ENCODE results near the gene LGR5.

Gene LGR5, protein sequence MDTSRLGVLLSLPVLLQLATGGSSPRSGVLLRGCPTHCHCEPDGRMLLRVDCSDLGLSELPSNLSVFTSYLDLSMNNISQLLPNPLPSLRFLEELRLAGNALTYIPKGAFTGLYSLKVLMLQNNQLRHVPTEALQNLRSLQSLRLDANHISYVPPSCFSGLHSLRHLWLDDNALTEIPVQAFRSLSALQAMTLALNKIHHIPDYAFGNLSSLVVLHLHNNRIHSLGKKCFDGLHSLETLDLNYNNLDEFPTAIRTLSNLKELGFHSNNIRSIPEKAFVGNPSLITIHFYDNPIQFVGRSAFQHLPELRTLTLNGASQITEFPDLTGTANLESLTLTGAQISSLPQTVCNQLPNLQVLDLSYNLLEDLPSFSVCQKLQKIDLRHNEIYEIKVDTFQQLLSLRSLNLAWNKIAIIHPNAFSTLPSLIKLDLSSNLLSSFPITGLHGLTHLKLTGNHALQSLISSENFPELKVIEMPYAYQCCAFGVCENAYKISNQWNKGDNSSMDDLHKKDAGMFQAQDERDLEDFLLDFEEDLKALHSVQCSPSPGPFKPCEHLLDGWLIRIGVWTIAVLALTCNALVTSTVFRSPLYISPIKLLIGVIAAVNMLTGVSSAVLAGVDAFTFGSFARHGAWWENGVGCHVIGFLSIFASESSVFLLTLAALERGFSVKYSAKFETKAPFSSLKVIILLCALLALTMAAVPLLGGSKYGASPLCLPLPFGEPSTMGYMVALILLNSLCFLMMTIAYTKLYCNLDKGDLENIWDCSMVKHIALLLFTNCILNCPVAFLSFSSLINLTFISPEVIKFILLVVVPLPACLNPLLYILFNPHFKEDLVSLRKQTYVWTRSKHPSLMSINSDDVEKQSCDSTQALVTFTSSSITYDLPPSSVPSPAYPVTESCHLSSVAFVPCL

DNA sequence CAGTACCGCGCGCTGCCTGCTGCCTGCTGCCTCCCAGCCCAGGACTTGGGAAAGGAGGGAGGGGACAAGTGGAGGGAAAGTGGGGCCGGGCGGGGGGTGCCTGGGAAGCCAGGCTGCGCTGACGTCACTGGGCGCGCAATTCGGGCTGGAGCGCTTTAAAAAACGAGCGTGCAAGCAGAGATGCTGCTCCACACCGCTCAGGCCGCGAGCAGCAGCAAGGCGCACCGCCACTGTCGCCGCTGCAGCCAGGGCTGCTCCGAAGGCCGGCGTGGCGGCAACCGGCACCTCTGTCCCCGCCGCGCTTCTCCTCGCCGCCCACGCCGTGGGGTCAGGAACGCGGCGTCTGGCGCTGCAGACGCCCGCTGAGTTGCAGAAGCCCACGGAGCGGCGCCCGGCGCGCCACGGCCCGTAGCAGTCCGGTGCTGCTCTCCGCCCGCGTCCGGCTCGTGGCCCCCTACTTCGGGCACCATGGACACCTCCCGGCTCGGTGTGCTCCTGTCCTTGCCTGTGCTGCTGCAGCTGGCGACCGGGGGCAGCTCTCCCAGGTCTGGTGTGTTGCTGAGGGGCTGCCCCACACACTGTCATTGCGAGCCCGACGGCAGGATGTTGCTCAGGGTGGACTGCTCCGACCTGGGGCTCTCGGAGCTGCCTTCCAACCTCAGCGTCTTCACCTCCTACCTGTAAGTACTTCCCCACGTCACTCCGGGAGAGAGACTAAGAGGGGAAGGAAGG, at the start of gene LGR5:
Gene LGR5 (plus strand): TSS at position 186 of the 732 bp plus-strand sequence. CDS start 283 bp downstream, at position 469.
- no peak for DNase-seq (ENCODE audit: low read depth)

- no peak for DNase-seq (ENCODE audit: low read depth)
Measured at GRCh38 chr12:71392521-71393145, 47.0 kb upstream of the LGR5 start.

DNA sequence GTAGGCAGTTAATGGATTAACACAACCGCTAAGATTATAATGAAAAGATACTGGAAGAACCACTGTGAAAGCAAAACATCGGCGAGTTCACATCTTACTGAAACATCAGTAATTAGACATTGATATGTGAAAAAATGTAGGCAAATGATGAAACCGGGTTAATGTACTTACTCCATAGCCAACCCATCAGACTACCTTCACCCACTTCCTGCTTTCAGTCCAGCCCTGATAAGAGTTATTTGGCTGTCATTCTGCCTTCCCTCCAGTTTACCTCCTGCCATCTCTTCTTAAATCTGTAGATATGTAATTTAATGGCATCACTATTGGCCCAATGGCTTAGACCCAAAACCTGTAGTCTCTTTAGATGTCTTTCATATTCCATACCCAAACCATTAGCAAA, 46.0 kb upstream of the LGR5 start:
- DNase-seq (ENCODE audit: low read depth), result no peak

GRCh38 chr12:71397433-71397954, 42.1 kb upstream of the LGR5 start:
- no peak for DNase-seq (ENCODE audit: low read depth)

- DNase-seq (ENCODE audit: low read depth), result no peak
Measured at GRCh38 chr12:71399197-71399596, 40.4 kb upstream of the LGR5 start.

GRCh38 chr12:71400481-71400880, 39.1 kb upstream of the LGR5 start:
- DNase-seq (ENCODE audit: low read depth), result no peak

DNA sequence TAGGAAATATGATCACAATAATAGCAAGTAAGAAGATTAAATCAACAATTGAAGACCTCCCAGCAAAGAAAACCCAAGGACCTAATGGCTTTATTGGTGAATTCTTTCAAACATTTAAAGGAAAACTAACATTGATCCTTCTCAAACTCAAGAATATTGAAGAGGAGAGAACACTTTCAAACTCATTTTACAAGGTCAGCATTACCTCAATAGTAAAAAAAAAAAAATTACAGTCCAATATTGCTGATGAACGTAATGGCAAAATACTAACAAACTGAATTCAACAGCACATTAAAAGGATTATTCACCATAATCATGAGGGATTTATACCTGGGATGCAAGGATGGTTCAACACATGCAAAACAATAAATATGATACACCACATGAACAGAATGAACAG, 33.7 kb upstream of the LGR5 start:
- no peak for DNase-seq (ENCODE audit: low read depth)

- no peak for DNase-seq (ENCODE audit: low read depth)
Measured at GRCh38 chr12:71407732-71408131, 31.9 kb upstream of the LGR5 start.

- no peak for DNase-seq (ENCODE audit: low read depth)
Measured at GRCh38 chr12:71410844-71411243, 28.8 kb upstream of the LGR5 start.

DNA sequence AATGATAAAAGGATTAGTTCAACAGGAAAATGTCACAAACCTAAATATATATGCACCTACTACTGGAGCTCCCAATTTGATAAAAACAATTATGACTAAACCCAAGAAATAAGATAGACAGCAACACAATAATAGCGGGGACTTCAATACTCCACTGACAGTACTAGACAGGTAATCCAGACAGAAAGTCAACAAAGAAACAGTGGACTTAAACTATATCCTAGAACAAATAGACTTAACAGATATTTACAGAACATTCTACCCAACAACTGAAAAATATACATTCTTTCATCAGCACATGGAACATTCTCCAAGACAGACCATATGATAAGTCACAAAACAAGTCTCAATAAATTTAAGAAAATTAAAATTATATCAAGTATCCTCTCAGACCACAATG, 28.0 kb upstream of the LGR5 start:
- DNase-seq (ENCODE audit: low read depth), result no peak

DNA sequence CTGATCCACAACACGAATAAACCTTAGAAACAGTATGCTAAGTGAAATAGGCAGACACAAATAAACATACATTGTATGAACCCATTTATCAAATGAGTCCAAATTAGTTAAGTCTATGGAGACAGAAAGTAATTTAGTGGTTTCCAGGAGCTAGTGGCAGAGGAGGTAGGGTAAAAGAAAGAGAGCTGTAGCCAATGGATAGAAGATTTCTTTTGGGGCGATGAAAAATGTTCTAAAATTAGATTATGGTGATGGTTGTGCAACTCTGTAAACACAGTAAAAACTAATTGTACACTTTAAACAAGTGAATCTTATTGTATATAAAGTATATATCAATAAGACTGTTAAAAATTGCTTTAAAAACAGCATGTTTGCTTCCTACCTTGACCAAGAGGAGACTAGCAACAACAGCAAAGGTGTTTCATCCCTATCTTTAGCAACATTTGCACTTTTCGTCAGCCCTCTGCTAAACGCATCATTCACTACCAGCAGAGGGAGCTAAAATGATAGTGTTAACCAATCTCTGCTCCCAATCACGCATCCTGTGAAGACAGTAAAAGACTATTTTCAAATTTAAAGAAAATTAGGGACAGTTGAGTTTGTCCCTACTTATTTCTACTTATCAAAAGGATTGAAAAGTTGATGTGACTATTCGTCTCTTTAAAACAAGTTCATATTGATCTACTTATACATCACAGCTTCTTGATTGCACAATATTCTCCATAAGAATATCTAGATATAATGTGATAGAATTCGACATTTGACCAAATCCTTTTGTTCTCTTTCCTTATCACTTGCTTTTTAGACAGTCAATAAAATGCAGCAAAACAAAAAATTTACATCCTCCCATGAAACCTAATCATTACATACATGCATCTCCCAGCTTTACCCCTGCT, 24.0 kb upstream of the LGR5 start:
- DNase-seq (ENCODE audit: low read depth), result no peak

GRCh38 chr12:71417181-71417580, 22.4 kb upstream of the LGR5 start:
- no peak for DNase-seq (ENCODE audit: low read depth)

GRCh38 chr12:71420775-71421406, 18.7 kb upstream of the LGR5 start:
- no peak for DNase-seq (ENCODE audit: low read depth)

- DNase-seq (ENCODE audit: low read depth), result no peak
Measured at GRCh38 chr12:71425568-71426299, 13.9 kb upstream of the LGR5 start.

GRCh38 chr12:71426300-71427047, 13.1 kb upstream of the LGR5 start:
- DNase-seq (ENCODE audit: low read depth), result no peak

GRCh38 chr12:71430756-71431155, 8.8 kb upstream of the LGR5 start:
- no peak for DNase-seq (ENCODE audit: low read depth)

DNA sequence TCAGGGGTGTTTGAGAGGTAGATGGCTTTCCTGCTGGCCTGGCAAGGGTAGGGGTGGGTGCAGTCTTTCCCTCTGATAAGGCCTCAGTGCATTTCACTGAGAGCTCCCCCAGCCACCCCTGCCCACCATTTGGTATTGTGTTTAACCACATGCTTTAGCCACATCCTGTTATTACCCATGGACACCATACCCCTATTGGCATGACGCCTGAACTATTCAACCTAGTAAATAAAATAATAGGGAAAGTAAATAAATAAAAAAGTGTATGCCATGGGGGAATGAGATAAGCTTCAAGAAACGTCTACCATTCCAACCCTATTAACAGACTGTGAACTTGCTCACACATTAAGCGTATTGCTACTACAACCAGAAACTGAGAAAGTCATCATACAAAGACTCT, 7.6 kb upstream of the LGR5 start:
- DNase-seq (ENCODE audit: low read depth), result no peak

GRCh38 chr12:71432936-71433335, 6.7 kb upstream of the LGR5 start:
- DNase-seq (ENCODE audit: low read depth), result no peak

GRCh38 chr12:71436696-71437095, 2.9 kb upstream of the LGR5 start:
- DNase-seq (ENCODE audit: low read depth), result no peak
